Breast epithelium (tissue), 4 donors: ENCODE results near the gene ZNF99. TPM values are rescaled to one million over a fixed set of nuclear protein-coding genes. Genes with fewer than 3 reads are reported as not detected.
A peak's percentile ranks its signal among the peaks of the same experiment; 100 is the strongest.

Source experiments
- DNase-seq, 2 donors: peaks; one replicate each; pipeline ENCODE4 v3.0.0-alpha.2; 2019; ENCODE audit warnings: low spot score in 2 of 2
- H3K27ac ChIP-seq, 2 donors: fragments of 200-600 bp; sonication (generic) in 1 of 2; one replicate each; pipeline ENCODE4 v1.5.1; 2016 to 2019; ENCODE audit warnings: mild to moderate bottlenecking in 1 of 2
- H3K27me3 ChIP-seq, 2 donors: fragments of 200-600 bp; sonication (generic) in 1 of 2; one replicate each; pipeline versions ENCODE4 v1.5.1 to v1.6.0; 2017 to 2019; ENCODE audit warnings: control low read depth in 1 of 2, mild to moderate bottlenecking in 1 of 2
- H3K36me3 ChIP-seq: fragments of 200-600 bp; one replicate; pipeline ENCODE4 v1.5.1; 2019
- H3K4me1 ChIP-seq, 2 donors: fragments of 200-600 bp; sonication (generic); one replicate each; pipeline ENCODE4 v1.5.1; 2016 to 2019; ENCODE audit warnings: control low read depth in 1 of 2
- H3K4me3 ChIP-seq, 3 donors: fragments of 200-600 bp; sonication (generic); 1 replicate in 2 of 3; 2 replicates in 1 of 3; pipeline ENCODE4 v1.5.1; 2016 to 2019; ENCODE audit warnings: mild to moderate bottlenecking in 3 of 3, moderate library complexity in 2 of 3
- H3K9me3 ChIP-seq, 2 donors: fragments of 200-600 bp; sonication (generic) in 1 of 2; one replicate each; pipeline ENCODE4 v1.5.1; 2016 to 2019; ENCODE audit warnings: control low read depth in 1 of 2
- CTCF ChIP-seq, 3 donors: fragments of 450-650 bp; IDR thresholded peaks; one replicate each; pipeline ENCODE4 v1.5.1; 2016 to 2017; ENCODE audit warnings: antibody characterized with exemption in 3 of 3, mild to moderate bottlenecking in 3 of 3, moderate library complexity in 3 of 3
- POLR2A ChIP-seq: fragments of 450-650 bp; IDR thresholded peaks from one replicate; pipeline ENCODE4 v1.6.1; 2016; ENCODE audit warnings: antibody characterized with exemption, mild to moderate bottlenecking, moderate library complexity
- POLR2AphosphoS5 ChIP-seq, 3 donors: sonication (generic); formaldehyde crosslinking; IDR thresholded peaks; one replicate each; pipeline ENCODE4 v1.6.1; 2017; ENCODE audit warnings: antibody characterized with exemption in 3 of 3
- intact Hi-C: fragments of 100-400 bp; cut with DNase I; formaldehyde crosslinking; loops from one replicate; pipeline ENCODE4 v1.15.1; 2023; ENCODE audit warnings: low total_unique reads
- total RNA-seq, 3 donors: library from RNA; depleted of rRNA; stranded (reverse); fragments of >200 nt; gene quantifications; one replicate each; pipeline ENCODE4 v1.1.0, GENCODE V29; 2016

The ZNF99 gene
- 1 to 10 TPM in 1 of 3 donors, under 1 TPM in 2; 0.16 to 1.6 (median 0.33) TPM for total RNA-seq

DNA sequence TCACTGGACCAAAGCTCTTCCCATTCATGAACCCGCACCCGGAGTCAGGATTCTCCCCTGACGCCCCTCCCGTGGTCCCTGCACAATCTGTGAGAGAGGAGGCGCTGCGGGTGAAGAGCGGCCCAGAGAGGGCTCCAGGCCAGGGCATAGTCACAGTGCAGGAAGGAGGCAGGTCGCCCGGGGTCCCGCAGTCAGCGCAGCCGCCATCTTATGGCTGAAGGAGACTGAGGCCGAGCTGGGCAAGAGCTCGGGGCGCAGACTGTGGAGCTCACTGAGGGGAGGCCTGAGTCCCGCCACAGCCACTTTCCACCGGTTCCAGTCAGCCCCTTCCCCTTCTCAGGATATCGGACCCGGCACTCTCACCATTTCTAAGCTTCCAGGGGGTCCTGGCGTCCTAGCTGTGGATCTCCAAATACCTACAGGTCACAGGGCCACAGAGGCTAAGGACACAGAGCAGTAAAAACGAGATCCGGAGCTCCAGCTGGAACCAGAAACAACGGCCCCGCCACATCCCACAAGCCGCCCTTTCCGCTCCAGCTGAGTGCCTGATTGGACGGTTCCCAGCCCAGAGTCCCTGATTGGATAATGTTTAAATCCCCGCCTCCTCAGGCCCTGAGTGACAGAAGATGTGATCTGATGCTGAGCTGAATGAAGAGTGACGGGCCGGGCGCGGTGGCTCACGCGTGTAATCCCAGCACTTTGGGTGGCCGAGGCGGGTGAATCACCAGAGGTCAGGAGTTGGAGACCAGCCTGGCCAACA, at the start of gene ZNF99:
Gene ZNF99, minus strand, starts transcription at position 501 of the 760 bp plus-strand sequence. Its CDS starts 135 bp downstream, at position 366.
- TF ChIP-seq POLR2A: no peak
- no peak for TF ChIP-seq CTCF (IDR thresholded peaks at IDR 0.05)
- peak; percentile 75 to 81 for DNase-seq
- H3K27me3 ChIP-seq: no peaks in the 10 kb centered on the region
- H3K36me3 ChIP-seq: no peaks in the 10 kb centered on the region
- intact Hi-C loops: no loop called here
- peaks cover 0 to 6% of the 10 kb centered on the region in 2 donors for H3K9me3 ChIP-seq
- no peaks in the 10 kb centered on the region for H3K4me1 ChIP-seq
- peak within 1 kb of the TSS in 1 of 2 donors; percentile 38 for H3K27ac ChIP-seq
- H3K4me3 ChIP-seq: peak within 1 kb of the TSS; percentile 37 to 62 (median 55)

GRCh38 chr19:22832031-22832762, 48.2 kb upstream of the ZNF99 start, which contains the start of gene ZNF723:
ZNF723 (plus strand) TSS chr19:22832291; CDS start chr19:22832380, 89 bp downstream.
- no peak for DNase-seq
- Histone ChIP-seq H3K4me1 (no peaks in the 10 kb centered on the region), H3K9me3 (peaks cover 11 to 53% of the 10 kb centered on the region in 2 donors), H3K36me3 (no peaks in the 10 kb centered on the region), H3K27me3 (no peaks in the 10 kb centered on the region), H3K27ac (no peak within 1 kb of the TSS), H3K4me3 (peak within 1 kb of the TSS in 1 of 3 donors; percentile 8)
- TF ChIP-seq POLR2AphosphoS5 (IDR thresholded peaks at IDR 0.05) (no peak), CTCF (IDR thresholded peaks at IDR 0.05) (no peak), POLR2A (no peak)
- intact Hi-C loops: no loop called here

- TF ChIP-seq CTCF (IDR thresholded peaks at IDR 0.05) (no peak), POLR2A (no peak), POLR2AphosphoS5 (IDR thresholded peaks at IDR 0.05) (no peak)
Measured at GRCh38 chr19:22831211-22831610, 47.3 kb upstream of the ZNF99 start.

GRCh38 chr19:22814124-22814523, 30.2 kb upstream of the ZNF99 start:
- H3K27ac ChIP-seq: no peak overlapping the region
- TF ChIP-seq POLR2A: no peak
- TF ChIP-seq POLR2AphosphoS5 (IDR thresholded peaks at IDR 0.05): no peak
- TF ChIP-seq CTCF (IDR thresholded peaks at IDR 0.05): no peak
- H3K36me3 ChIP-seq: no peaks in the 10 kb centered on the region
- H3K27me3 ChIP-seq: no peaks in the 10 kb centered on the region
- peaks cover 3 to 5% of the 10 kb centered on the region in 2 donors for H3K9me3 ChIP-seq
- intact Hi-C loops: no loop called here
- no peaks in the 10 kb centered on the region for H3K4me1 ChIP-seq
- H3K4me3 ChIP-seq: no peak overlapping the region
- DNase-seq: no peak

More at GRCh38 chr19:22831211-22831610, 47.3 kb upstream of the ZNF99 start:
- Histone ChIP-seq H3K4me1 (no peaks in the 10 kb centered on the region), H3K4me3 (no peak overlapping the region), H3K27me3 (no peaks in the 10 kb centered on the region), H3K36me3 (no peaks in the 10 kb centered on the region), H3K9me3 (peaks cover 11 to 53% of the 10 kb centered on the region in 2 donors), H3K27ac (no peak overlapping the region)
- no peak for DNase-seq
- intact Hi-C loops: no loop called here
